Prostate gland (tissue), 2 donors: ENCODE results near the gene NOS1AP.

ENCODE experiments used
- CTCF ChIP-seq, 4 experiments: fragments of 200-600 bp in 2 of 4; fragments of 450-650 bp in 2 of 4; sonication (generic) in 2 of 4; IDR thresholded peaks; 1 replicate in 3 of 4; 2 replicates in 1 of 4; pipeline ENCODE4 v1.5.1; 2016 to 2019; ENCODE audit warnings: antibody characterized with exemption in 4 of 4, mild to moderate bottlenecking in 2 of 4, moderate library complexity in 2 of 4
- POLR2A ChIP-seq: fragments of 450-650 bp; IDR thresholded peaks from one replicate; pipeline ENCODE4 v1.6.1; 2016; ENCODE audit warnings: antibody characterized with exemption, mild to moderate bottlenecking
- POLR2AphosphoS5 ChIP-seq: sonication (generic); formaldehyde crosslinking; IDR thresholded peaks from one replicate; pipeline ENCODE4 v1.6.1; 2017; ENCODE audit warnings: antibody characterized with exemption

GRCh38 chr1:162400790-162401355, 331.4 kb downstream of the NOS1AP start:
- TF ChIP-seq POLR2A (no peak), POLR2AphosphoS5 (no peak), CTCF (IDR thresholded peaks at IDR 0.05) (no peak)
